CD4-positive, alpha-beta T cell (primary cell): ENCODE measurements around the gene KRTCAP2. TPM values are rescaled to one million over a fixed set of nuclear protein-coding genes. Genes with fewer than 3 reads are reported as not detected.

Experiments used
- ATAC-seq: fragments of 200-7000 bp; cut with Tn5 transposase; one replicate; pipeline ENCODE4 v1.10.0; 2022; ENCODE audit warnings: mild to moderate bottlenecking; ENCODE audit not compliant: poor library complexity
- CTCF ChIA-PET: fragments of 350-600 bp; sonication (Branson Sonifier 250); formaldehyde crosslinking; loops from one replicate; lab custom pipeline; 2021; ENCODE audit warnings: antibody characterized with exemption, inconsistent platforms; lab: Charles Lee
- POLR2A ChIA-PET: fragments of 350-600 bp; sonication (Branson Sonifier 250); formaldehyde crosslinking; loops from one replicate; lab custom pipeline; 2021; ENCODE audit warnings: antibody characterized with exemption, inconsistent platforms; lab: Charles Lee
- DNase-seq, 14 experiments: peaks; one replicate each; pipeline ENCODE4 v3.0.0-alpha.2; 2013 to 2020; ENCODE audit warnings: mixed read lengths in 2 of 14
- H3K27ac ChIP-seq, 2 donors: one replicate each; pipeline versions ENCODE4 v1.5.1 to v1.7.0; 2013; ENCODE audit warnings: low read length in 2 of 2, low read depth in 1 of 2, mild to moderate bottlenecking in 1 of 2
- H3K27me3 ChIP-seq, 2 experiments: 1 replicate in 1 of 2; 2 replicates in 1 of 2; pipeline versions ENCODE4 v1.6.1 to v1.7.0; 2013; ENCODE audit warnings: low read length in 2 of 2, control low read depth in 1 of 2, mild to moderate bottlenecking in 1 of 2, moderate library complexity in 1 of 2; ENCODE audit not compliant: insufficient read depth in 2 of 2, control insufficient read depth in 1 of 2
- H3K36me3 ChIP-seq: one replicate; pipeline ENCODE4 v1.6.1; 2013; ENCODE audit warnings: low read length, control low read depth; ENCODE audit not compliant: insufficient read depth
- H3K4me1 ChIP-seq: one replicate; pipeline ENCODE4 v1.6.1; 2013; ENCODE audit warnings: low read length, control low read depth; ENCODE audit not compliant: insufficient read depth
- H3K4me3 ChIP-seq: one replicate; pipeline ENCODE4 v1.5.1; 2013; ENCODE audit warnings: mild to moderate bottlenecking, low read length, moderate library complexity
- H3K9me3 ChIP-seq, 2 experiments: 1 replicate in 1 of 2; 2 replicates in 1 of 2; pipeline versions ENCODE4 v1.6.1 to v1.7.0; 2013; ENCODE audit warnings: low read length in 2 of 2, mild to moderate bottlenecking in 2 of 2, control low read depth in 1 of 2, moderate library complexity in 1 of 2; ENCODE audit not compliant: control insufficient read depth in 1 of 2, insufficient read depth in 1 of 2
- H3K27ac Mint-ChIP-seq: one replicate; pipeline ENCODE4 v1.8.0; 2020; ENCODE audit warnings: mixed read lengths
- H3K27me3 Mint-ChIP-seq: one replicate; pipeline ENCODE4 v1.8.0; 2021; ENCODE audit warnings: mixed read lengths
- H3K36me3 Mint-ChIP-seq: one replicate; pipeline ENCODE4 v1.8.0; 2021; ENCODE audit warnings: low read depth, mixed read lengths
- H3K4me1 Mint-ChIP-seq: one replicate; pipeline ENCODE4 v1.8.0; 2021; ENCODE audit warnings: low read depth, mixed read lengths
- H3K4me3 Mint-ChIP-seq: one replicate; pipeline ENCODE4 v1.8.0; 2020; ENCODE audit warnings: mild to moderate bottlenecking, mixed read lengths
- H3K9me3 Mint-ChIP-seq: one replicate; pipeline ENCODE4 v1.8.0; 2020; ENCODE audit warnings: mixed read lengths
- CTCF ChIP-seq: fragments of 200-600 bp; IDR thresholded peaks from one replicate; pipeline ENCODE4 v1.8.0; 2022; ENCODE audit warnings: antibody characterized with exemption, mild to moderate bottlenecking
- intact Hi-C, 2 experiments: fragments of 100-400 bp; cut with DNase I in 1 of 2; cut with micrococcal nuclease in 1 of 2; formaldehyde crosslinking; loops; one replicate each; pipeline versions ENCODE4 v1.15.1 to v1.9.0; 2023 to 2025; cut with DNase I, micrococcal nuclease
- total RNA-seq, 174 experiments: library from RNA in 2 of 174; stranded (reverse) in 2 of 174; gene quantifications; one replicate each; pipeline ENCODE4 v1.2.3 and lab custom pipeline; 2021 to 2026

The KRTCAP2 gene
- total RNA-seq, 2 experiments from 2014 or later, result 77.8 TPM

GRCh38 chr1:155120253-155120652 is 52.9 kb downstream of the KRTCAP2 start:
- Histone ChIP-seq H3K36me3 (no peaks in the 10 kb centered on the region), H3K4me1 (no peaks in the 10 kb centered on the region), H3K9me3 (no peaks in the 10 kb centered on the region), H3K27ac (no peak overlapping the region), H3K4me3 (no peak overlapping the region), H3K27me3 (no peaks in the 10 kb centered on the region)
- TF ChIP-seq CTCF, result no peak
- Mint-ChIP-seq H3K27ac (no peak overlapping the region), H3K27me3 (peaks cover 5% of the 10 kb centered on the region), H3K4me1 (no peaks in the 10 kb centered on the region), H3K4me3 (no peak overlapping the region), H3K9me3 (no peaks in the 10 kb centered on the region), H3K36me3 (no peaks in the 10 kb centered on the region)
- ChIA-PET CTCF (interaction anchor here (1.6 kb wide), 1 partner anchor 29 kb away, joined by 5 read pairs; no protein-coding TSS in a partner anchor), POLR2A (no interaction called here)
- DNase-seq (no peak), ATAC-seq (no peak)
- intact Hi-C loops, result no loop called here

Other genes starting within 250 kb of the KRTCAP2 start
- gene PMVK, start 236.6 kb downstream of the KRTCAP2 start, total RNA-seq, result 1 to 10 TPM; 6.6 to 7.4 TPM
- gene PBXIP1, start 217.2 kb downstream of the KRTCAP2 start, total RNA-seq, result 100 to 1,000 TPM; 434 to 440 TPM
- 10 to 100 TPM; 30.3 to 32.8 TPM for gene PYGO2, start 211.5 kb downstream of the KRTCAP2 start, total RNA-seq
- gene SHC1, start 202.6 kb downstream of the KRTCAP2 start, total RNA-seq, result 10 to 100 TPM; 59.9 to 60.0 TPM
- gene CKS1B, start 198.6 kb downstream of the KRTCAP2 start, total RNA-seq, result 1 to 10 TPM; 1.4 to 3.9 TPM
- 10 to 100 TPM; 16.7 to 19.4 TPM for gene FLAD1, start 190.0 kb downstream of the KRTCAP2 start, total RNA-seq
- not detected for gene LENEP, start 179.7 kb downstream of the KRTCAP2 start, total RNA-seq
- gene ZBTB7B, start 170.5 kb downstream of the KRTCAP2 start, total RNA-seq, result 10 to 100 TPM; 22.8 to 25.1 TPM
- gene DCST2, start 139.5 kb downstream of the KRTCAP2 start, total RNA-seq, result 1 to 10 TPM; 1.4 to 2.2 TPM
- gene DCST1, start 139.5 kb downstream of the KRTCAP2 start, total RNA-seq, result under 1 TPM; 0.33 to 0.39 TPM
- gene ADAM15, start 122.0 kb downstream of the KRTCAP2 start, total RNA-seq, result 10 to 100 TPM; 17.2 to 20.1 TPM
- gene EFNA4, start 109.6 kb downstream of the KRTCAP2 start, total RNA-seq, result 1 to 10 TPM; 2.4 to 3.3 TPM
- under 1 TPM; 0.22 to 0.47 TPM for gene EFNA3, start 94.5 kb downstream of the KRTCAP2 start, total RNA-seq
- gene EFNA1, start 45.4 kb downstream of the KRTCAP2 start, total RNA-seq, result 1 to 10 TPM; 4.2 to 5.9 TPM
- gene SLC50A1, start 37.5 kb downstream of the KRTCAP2 start, total RNA-seq, result 10 to 100 TPM; 10.2 to 12.5 TPM
- 10 to 100 TPM; 17.6 to 20.5 TPM for gene DPM3, start 32.8 kb downstream of the KRTCAP2 start, total RNA-seq
- 1 to 10 TPM; 2.9 to 3.0 TPM for gene TRIM46, start 545 bp upstream of the KRTCAP2 start, total RNA-seq
- gene THBS3, start 34.6 kb upstream of the KRTCAP2 start, total RNA-seq, result 10 to 100 TPM; 25.5 to 26.1 TPM
- gene MTX1, start 35.4 kb upstream of the KRTCAP2 start, total RNA-seq, result 10 to 100 TPM; 19.9 to 20.7 TPM
- gene ENTREP3, start 82.2 kb upstream of the KRTCAP2 start, total RNA-seq, result 1 to 10 TPM; 6.6 to 8.3 TPM
- gene SCAMP3, start 89.1 kb upstream of the KRTCAP2 start, total RNA-seq, result 10 to 100 TPM; 54.8 to 55.6 TPM
- 10 to 100 TPM; 48.1 to 49.8 TPM for gene CLK2, start 100.2 kb upstream of the KRTCAP2 start, total RNA-seq
- 1 to 10 TPM; 1.3 to 1.8 TPM for gene HCN3, start 104.2 kb upstream of the KRTCAP2 start, total RNA-seq
- gene PKLR, start 128.1 kb upstream of the KRTCAP2 start, total RNA-seq, result not detected
- 10 to 100 TPM; 44.0 to 47.3 TPM for gene FDPS, start 135.6 kb upstream of the KRTCAP2 start, total RNA-seq
- gene RUSC1, start 147.6 kb upstream of the KRTCAP2 start, total RNA-seq, result 10 to 100 TPM; 10.7 to 11.8 TPM